ACC112 (cell line): Measurements from ENCODE around the gene HSPA1L.
"Not testable (repeated sequence)": the region's sequence is repeated elsewhere in the genome, so short reads cannot be mapped to it uniquely, and the experiment has no call there.

Source experiments
- H2AFZ ChIP-seq: fragments of 200-600 bp; sonication (generic); one replicate; pipeline ENCODE4 v1.6.0; 2017; ENCODE audit warnings: antibody characterized with exemption, low read length; ENCODE audit not compliant: unreplicated experiment
- H3K27ac ChIP-seq: fragments of 200-600 bp; sonication (generic); 2 replicates; pipeline ENCODE4 v1.5.1; 2014; ENCODE audit warnings: low read depth, mild to moderate bottlenecking, antibody characterized with exemption, low read length, moderate library complexity
- H3K27me3 ChIP-seq: fragments of 200-600 bp; sonication (generic); 2 replicates; pipeline ENCODE4 v1.6.1; 2014; ENCODE audit warnings: mild to moderate bottlenecking, antibody characterized with exemption, low read length, moderate library complexity, mixed read lengths; ENCODE audit not compliant: insufficient read depth
- H3K36me3 ChIP-seq: fragments of 200-600 bp; sonication (generic); 2 replicates; pipeline ENCODE4 v1.6.1; 2016; ENCODE audit warnings: mild to moderate bottlenecking, antibody characterized with exemption, low read length, moderate library complexity, mixed read lengths; ENCODE audit not compliant: insufficient read depth
- H3K4me1 ChIP-seq: fragments of 200-600 bp; sonication (generic); one replicate; pipeline ENCODE4 v1.6.1; 2016; ENCODE audit warnings: low read length, mixed read lengths; ENCODE audit not compliant: insufficient read depth, unreplicated experiment, control insufficient read depth
- H3K4me3 ChIP-seq: fragments of 200-600 bp; sonication (generic); 2 replicates; pipeline ENCODE4 v1.5.1; 2014; ENCODE audit warnings: mild to moderate bottlenecking, low read depth, low read length
- H3K79me2 ChIP-seq: fragments of 200-600 bp; sonication (generic); one replicate; pipeline ENCODE4 v1.6.0; 2016; ENCODE audit warnings: low read length; ENCODE audit not compliant: control insufficient read depth, unreplicated experiment, insufficient read depth

HSPA1L gene

DNA sequence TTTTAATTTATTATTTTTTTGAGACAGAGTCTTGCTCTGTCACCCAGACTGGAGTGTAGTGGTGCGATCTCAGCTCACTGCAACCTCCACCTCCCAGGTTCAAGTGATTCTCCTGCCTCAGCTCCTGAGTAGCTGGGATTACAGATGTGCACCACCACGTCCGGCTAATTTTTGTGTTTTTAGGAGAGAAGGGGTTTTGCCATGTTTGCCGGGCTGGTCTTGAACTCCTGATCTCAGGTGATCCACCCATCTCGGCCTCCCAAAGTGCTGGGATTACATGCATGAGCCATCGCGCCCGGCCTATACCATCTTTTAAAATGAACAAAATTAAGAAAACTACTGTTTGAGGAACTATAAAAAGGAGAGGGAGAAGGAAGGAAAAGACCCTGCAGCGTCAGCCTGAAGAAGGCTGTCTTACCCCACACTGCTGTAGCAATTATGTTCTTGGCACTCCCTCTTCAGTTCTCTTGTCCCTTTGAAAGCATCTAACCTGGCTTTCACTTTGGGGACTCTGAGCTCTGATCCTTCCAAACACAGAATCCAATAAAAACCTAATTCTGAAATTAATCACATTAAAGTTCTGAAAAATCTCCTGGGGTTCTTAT lies 8.6 kb upstream of the HSPA1L start:
- not testable (repeated sequence) for H3K27ac ChIP-seq, H2AFZ ChIP-seq, H3K36me3 ChIP-seq, H3K27me3 ChIP-seq, H3K4me3 ChIP-seq
- peaks cover 15% of the 10 kb centered on the region for H3K79me2 ChIP-seq
- peaks cover 24% of the 10 kb centered on the region for H3K4me1 ChIP-seq

GRCh38 chr6:31822036-31822821 lies 7.1 kb upstream of the HSPA1L start:
- peak overlapping the region; percentile 97 for H3K27ac ChIP-seq
- H2AFZ ChIP-seq: peak overlapping the region; percentile 92
- peaks cover 31% of the 10 kb centered on the region for H3K4me1 ChIP-seq
- H3K79me2 ChIP-seq: peaks cover 21% of the 10 kb centered on the region
- H3K4me3 ChIP-seq: peak overlapping the region; percentile 87
- H3K36me3 ChIP-seq: no peaks in the 10 kb centered on the region
- H3K27me3 ChIP-seq: no peaks in the 10 kb centered on the region

DNA sequence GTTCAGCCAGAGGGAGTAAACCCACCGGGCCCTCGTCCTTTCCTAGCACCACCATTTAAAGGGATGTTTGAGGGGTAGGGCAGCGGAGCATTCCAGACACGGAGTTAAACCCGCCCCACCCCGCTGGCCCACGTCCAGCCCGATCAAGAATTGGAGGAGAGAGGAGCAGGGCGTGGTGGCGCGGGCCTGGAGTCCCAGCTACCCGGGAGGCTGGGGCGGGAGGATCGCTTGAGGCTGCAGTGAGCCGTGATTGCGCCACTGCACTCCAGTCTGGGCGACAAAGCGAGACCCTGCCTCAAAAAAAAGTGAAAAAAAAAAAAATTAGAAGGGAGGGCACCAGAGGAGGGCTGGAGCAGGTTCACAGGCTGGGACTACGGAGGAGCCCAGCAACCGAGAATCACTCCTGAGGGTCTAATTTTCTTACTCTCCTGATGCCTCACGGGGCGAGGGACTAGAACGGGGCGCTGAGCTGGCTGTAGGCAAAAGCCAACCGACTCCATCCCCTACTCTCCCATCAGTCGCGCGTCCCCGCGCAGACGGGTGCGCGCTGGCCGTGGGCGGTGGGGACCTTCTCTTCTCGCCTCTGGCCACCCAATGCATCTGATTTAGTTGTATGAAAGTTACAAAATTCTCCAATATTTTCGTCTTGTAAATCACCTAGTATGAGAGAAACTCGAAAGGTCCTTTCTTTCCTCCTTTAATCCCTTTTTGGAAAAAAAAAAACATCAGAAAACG lies 6.4 kb upstream of the HSPA1L start:
- Histone ChIP-seq H3K4me1 (peaks cover 31% of the 10 kb centered on the region), H3K79me2 (peaks cover 21% of the 10 kb centered on the region), H3K4me3 (peak overlapping the region; percentile 87), H3K27me3 (no peaks in the 10 kb centered on the region), H3K27ac (peak overlapping the region; percentile 97), H3K36me3 (no peaks in the 10 kb centered on the region), H2AFZ (peak overlapping the region; percentile 92)

GRCh38 chr6:31820399-31820798 lies 5.3 kb upstream of the HSPA1L start:
- H3K4me3 ChIP-seq, H2AFZ ChIP-seq, H3K36me3 ChIP-seq, H3K27ac ChIP-seq, H3K27me3 ChIP-seq: not testable (repeated sequence)
- Histone ChIP-seq H3K79me2 (peaks cover 21% of the 10 kb centered on the region), H3K4me1 (peaks cover 31% of the 10 kb centered on the region)

- H3K27me3 ChIP-seq: no peaks in the 10 kb centered on the region
- no peak overlapping the region for H3K4me3 ChIP-seq
- H2AFZ ChIP-seq: no peak overlapping the region
- peak overlapping the region; percentile 54 for H3K27ac ChIP-seq
- no peaks in the 10 kb centered on the region for H3K36me3 ChIP-seq
- H3K4me1 ChIP-seq: peaks cover 31% of the 10 kb centered on the region
- peaks cover 21% of the 10 kb centered on the region for H3K79me2 ChIP-seq
Measured at GRCh38 chr6:31819871-31820299, 4.8 kb upstream of the HSPA1L start.

GRCh38 chr6:31817929-31818511 lies 2.9 kb upstream of the HSPA1L start:
- peak overlapping the region; percentile 51; the same call in 1 of the 2 replicates for H3K27ac ChIP-seq
- peaks cover 33% of the 10 kb centered on the region for H3K4me1 ChIP-seq
- peak overlapping the region; percentile 72 for H3K4me3 ChIP-seq
- H3K27me3 ChIP-seq, H3K36me3 ChIP-seq, H2AFZ ChIP-seq: not testable (repeated sequence)
- H3K79me2 ChIP-seq: peaks cover 19% of the 10 kb centered on the region

DNA sequence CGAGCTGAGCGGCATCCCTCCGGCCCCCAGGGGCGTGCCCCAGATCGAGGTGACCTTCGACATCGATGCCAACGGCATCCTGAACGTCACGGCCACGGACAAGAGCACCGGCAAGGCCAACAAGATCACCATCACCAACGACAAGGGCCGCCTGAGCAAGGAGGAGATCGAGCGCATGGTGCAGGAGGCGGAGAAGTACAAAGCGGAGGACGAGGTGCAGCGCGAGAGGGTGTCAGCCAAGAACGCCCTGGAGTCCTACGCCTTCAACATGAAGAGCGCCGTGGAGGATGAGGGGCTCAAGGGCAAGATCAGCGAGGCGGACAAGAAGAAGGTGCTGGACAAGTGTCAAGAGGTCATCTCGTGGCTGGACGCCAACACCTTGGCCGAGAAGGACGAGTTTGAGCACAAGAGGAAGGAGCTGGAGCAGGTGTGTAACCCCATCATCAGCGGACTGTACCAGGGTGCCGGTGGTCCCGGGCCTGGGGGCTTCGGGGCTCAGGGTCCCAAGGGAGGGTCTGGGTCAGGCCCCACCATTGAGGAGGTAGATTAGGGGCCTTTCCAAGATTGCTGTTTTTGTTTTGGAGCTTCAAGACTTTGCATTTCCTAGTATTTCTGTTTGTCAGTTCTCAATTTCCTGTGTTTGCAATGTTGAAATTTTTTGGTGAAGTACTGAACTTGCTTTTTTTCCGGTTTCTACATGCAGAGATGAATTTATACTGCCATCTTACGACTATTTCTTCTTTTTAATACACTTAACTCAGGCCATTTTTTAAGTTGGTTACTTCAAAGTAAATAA lies 2.2 kb upstream of the HSPA1L start:
- Histone ChIP-seq H3K79me2 (peaks cover 12% of the 10 kb centered on the region), H3K4me3 (peak overlapping the region; percentile 72), H3K4me1 (peaks cover 28% of the 10 kb centered on the region)
- not testable (repeated sequence) for H3K27me3 ChIP-seq, H3K36me3 ChIP-seq, H2AFZ ChIP-seq, H3K27ac ChIP-seq

GRCh38 chr6:31814677-31815024 lies 432 bp downstream of the HSPA1L start:
- H3K4me3 ChIP-seq: peak overlapping the region; percentile 80
- H2AFZ ChIP-seq: peak overlapping the region; percentile 84
- no peaks in the 10 kb centered on the region for H3K27me3 ChIP-seq
- H3K4me1 ChIP-seq: peaks cover 17% of the 10 kb centered on the region
- no peaks in the 10 kb centered on the region for H3K36me3 ChIP-seq
- H3K79me2 ChIP-seq: peaks cover 10% of the 10 kb centered on the region
- H3K27ac ChIP-seq: peak overlapping the region; percentile 91

DNA sequence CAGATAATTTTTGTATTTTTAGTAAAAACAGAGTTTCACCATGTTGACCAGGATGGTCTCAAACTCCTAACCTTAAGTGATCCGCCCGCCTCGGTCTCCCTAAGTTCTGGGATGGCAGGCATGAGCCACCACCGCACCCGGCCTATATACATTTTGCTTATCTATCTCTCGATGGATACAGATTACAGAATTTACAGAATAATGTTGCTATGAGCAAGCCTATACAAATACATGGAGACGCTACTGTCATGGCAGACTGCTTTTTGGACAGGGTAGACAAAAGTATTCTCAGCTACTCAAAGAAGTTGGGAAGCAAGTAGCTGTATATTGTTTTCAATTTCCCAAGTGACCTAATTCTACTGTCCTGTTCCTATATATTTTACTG lies 1.6 kb downstream of the HSPA1L start:
- H3K27ac ChIP-seq: peak overlapping the region; percentile 50
- peak overlapping the region; percentile 6 for H2AFZ ChIP-seq
- peak overlapping the region; percentile 33 for H3K4me3 ChIP-seq
- no peaks in the 10 kb centered on the region for H3K36me3 ChIP-seq
- no peaks in the 10 kb centered on the region for H3K27me3 ChIP-seq
- peaks cover 4% of the 10 kb centered on the region for H3K79me2 ChIP-seq
- H3K4me1 ChIP-seq: peaks cover 9% of the 10 kb centered on the region

GRCh38 chr6:31811645-31812044 lies 3.4 kb downstream of the HSPA1L start:
- Histone ChIP-seq H3K79me2 (no peaks in the 10 kb centered on the region), H3K36me3 (no peaks in the 10 kb centered on the region), H3K4me3 (no peak overlapping the region), H2AFZ (no peak overlapping the region), H3K27ac (no peak overlapping the region), H3K27me3 (no peaks in the 10 kb centered on the region), H3K4me1 (peaks cover 9% of the 10 kb centered on the region)
